Measurements from ENCODE around the gene TTC19. TPM values are rescaled to one million over a fixed set of nuclear protein-coding genes. Genes with fewer than 3 reads are reported as not detected.
A peak's percentile ranks its signal among the peaks of the same experiment; 100 is the strongest.

Gene TTC19
- total RNA-seq, 1 donor from 2014 or later: 22.9 TPM

DNA sequence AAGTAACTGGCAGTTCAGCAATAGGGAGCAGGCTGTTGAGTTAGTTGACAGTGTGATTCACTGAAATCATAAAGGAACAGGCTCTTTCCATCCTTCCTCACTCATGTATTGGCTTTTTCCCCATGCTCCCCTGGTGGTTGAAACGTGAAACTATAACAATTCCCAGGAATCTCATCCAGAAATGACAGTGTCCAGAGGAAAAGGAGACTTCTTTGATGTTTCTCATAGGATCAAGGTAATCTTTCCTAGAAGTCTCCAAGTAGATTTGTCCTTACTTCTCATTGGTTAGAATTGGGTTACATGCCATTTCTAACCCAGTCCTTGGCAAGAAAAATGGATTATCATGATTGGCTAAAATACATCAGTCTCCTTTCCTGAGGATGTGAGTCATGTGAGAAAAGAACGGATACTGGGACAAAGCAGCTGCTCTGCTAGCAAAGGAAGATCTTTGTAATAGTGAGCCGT lies 14.4 kb downstream of the TTC19 start:
- Mint-ChIP-seq H3K27me3 (ENCODE audit: low read depth) (no peaks in the 10 kb centered on the region), H3K27ac (ENCODE audit: unreplicated experiment) (peak overlapping the region; percentile 82), H3K4me3 (ENCODE audit: unreplicated experiment) (no peak overlapping the region), H3K9me3 (ENCODE audit: low read depth) (no peaks in the 10 kb centered on the region), H3K36me3 (ENCODE audit: low read depth) (peaks cover 9% of the 10 kb centered on the region), H3K4me1 (ENCODE audit: low read depth) (peaks cover 14% of the 10 kb centered on the region)
- DNase-seq (ENCODE audit: low spot score): no peak
- TF ChIP-seq, protein P1, sequence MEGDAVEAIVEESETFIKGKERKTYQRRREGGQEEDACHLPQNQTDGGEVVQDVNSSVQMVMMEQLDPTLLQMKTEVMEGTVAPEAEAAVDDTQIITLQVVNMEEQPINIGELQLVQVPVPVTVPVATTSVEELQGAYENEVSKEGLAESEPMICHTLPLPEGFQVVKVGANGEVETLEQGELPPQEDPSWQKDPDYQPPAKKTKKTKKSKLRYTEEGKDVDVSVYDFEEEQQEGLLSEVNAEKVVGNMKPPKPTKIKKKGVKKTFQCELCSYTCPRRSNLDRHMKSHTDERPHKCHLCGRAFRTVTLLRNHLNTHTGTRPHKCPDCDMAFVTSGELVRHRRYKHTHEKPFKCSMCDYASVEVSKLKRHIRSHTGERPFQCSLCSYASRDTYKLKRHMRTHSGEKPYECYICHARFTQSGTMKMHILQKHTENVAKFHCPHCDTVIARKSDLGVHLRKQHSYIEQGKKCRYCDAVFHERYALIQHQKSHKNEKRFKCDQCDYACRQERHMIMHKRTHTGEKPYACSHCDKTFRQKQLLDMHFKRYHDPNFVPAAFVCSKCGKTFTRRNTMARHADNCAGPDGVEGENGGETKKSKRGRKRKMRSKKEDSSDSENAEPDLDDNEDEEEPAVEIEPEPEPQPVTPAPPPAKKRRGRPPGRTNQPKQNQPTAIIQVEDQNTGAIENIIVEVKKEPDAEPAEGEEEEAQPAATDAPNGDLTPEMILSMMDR (IDR thresholded peaks at IDR 0.05): peak; percentile 82

DNA sequence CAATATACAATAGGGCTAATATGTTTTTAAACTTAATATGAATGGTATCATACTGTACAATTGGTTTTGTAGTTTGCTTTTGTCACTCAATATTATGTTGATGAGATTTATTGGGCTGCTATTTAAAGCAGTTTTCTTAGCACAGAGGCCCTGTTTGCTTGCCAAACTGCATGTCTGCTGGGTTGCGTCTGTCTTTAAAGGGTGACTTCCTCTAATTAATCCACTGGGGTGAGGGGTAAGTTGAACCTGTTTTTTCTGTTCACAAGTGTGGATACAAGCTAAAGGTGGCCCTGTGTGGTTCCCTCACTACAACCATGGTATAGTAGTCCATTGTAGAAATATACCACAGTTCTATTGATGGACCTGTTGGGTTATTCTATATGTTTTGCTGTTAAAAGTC lies 19.7 kb downstream of the TTC19 start:
- Mint-ChIP-seq H3K4me1 (ENCODE audit: low read depth) (peaks cover 7% of the 10 kb centered on the region), H3K27ac (ENCODE audit: unreplicated experiment) (no peak overlapping the region), H3K9me3 (ENCODE audit: low read depth) (no peaks in the 10 kb centered on the region), H3K36me3 (ENCODE audit: low read depth) (peaks cover 11% of the 10 kb centered on the region), H3K4me3 (ENCODE audit: unreplicated experiment) (no peak overlapping the region), H3K27me3 (ENCODE audit: low read depth) (no peaks in the 10 kb centered on the region)
- TF ChIP-seq, protein P1 (IDR thresholded peaks at IDR 0.05): no peak
- no peak for DNase-seq (ENCODE audit: low spot score)

DNA sequence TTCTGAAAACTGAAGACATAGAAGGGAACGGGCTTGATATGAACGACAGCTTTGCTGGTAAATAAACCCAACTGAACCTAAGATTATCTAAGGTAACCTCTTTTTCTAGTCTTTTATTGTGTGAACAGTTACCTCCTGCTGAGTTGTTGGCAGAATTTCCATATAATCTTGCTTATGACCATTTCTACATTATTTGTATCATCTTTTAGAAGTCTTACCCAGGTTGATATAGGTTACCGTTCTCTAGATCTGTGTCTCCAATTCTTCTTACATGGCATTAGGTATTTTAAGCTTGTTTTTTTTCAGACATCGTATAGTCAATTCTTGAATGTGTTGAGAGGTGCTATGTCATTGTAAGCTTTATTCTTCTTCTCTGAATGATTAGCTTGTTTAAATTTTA lies 24.3 kb downstream of the TTC19 start:
- Mint-ChIP-seq H3K4me1 (ENCODE audit: low read depth) (peaks cover 26% of the 10 kb centered on the region), H3K27ac (ENCODE audit: unreplicated experiment) (no peak overlapping the region), H3K27me3 (ENCODE audit: low read depth) (no peaks in the 10 kb centered on the region), H3K9me3 (ENCODE audit: low read depth) (no peaks in the 10 kb centered on the region), H3K36me3 (ENCODE audit: low read depth) (peaks cover 35% of the 10 kb centered on the region), H3K4me3 (ENCODE audit: unreplicated experiment) (no peak overlapping the region)
- TF ChIP-seq, protein P1 (IDR thresholded peaks at IDR 0.05): no peak
- DNase-seq (ENCODE audit: low spot score): no peak

DNA sequence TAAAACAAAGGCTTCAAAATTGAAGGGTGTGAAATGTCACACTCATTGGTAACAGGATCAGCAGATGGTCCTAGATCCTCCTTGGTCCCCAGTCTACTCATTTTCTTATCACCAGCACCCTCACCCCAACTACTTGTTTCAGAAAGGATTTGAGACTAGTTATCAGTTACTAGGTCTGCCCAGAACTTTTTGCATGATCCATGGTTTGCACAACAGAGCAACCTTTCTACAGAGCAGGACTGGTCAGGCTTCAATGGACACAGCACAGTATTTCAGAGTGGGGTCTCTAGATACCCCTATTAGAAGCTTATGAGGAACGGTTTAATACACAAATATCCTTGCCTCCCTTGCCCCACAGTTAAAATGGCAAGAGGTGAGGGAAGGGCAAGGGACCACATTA lies 25.6 kb downstream of the TTC19 start:
- Mint-ChIP-seq H3K27ac (ENCODE audit: unreplicated experiment) (no peak overlapping the region), H3K27me3 (ENCODE audit: low read depth) (no peaks in the 10 kb centered on the region), H3K36me3 (ENCODE audit: low read depth) (peaks cover 39% of the 10 kb centered on the region), H3K9me3 (ENCODE audit: low read depth) (no peaks in the 10 kb centered on the region), H3K4me3 (ENCODE audit: unreplicated experiment) (no peak overlapping the region), H3K4me1 (ENCODE audit: low read depth) (peaks cover 32% of the 10 kb centered on the region)
- DNase-seq (ENCODE audit: low spot score): no peak
- TF ChIP-seq, protein P1 (IDR thresholded peaks at IDR 0.05): no peak

DNA sequence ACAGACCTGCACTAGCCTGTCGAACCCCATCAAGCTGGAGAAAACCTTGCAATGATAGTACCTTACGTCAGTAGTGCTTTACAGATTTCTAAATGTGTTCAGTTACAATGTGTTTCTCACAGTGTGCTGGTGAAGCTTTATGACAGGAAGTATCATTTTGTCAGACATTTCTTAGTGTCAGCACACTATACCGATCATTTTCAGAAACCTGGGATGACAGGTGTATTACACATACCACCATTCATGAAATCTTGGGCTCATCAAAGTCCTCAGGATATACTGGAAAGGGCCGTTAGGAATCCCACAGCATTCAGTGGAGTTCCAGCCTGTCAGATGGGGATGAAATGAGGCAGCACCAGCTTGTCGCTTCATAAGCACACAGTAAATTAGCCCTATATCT lies 27.3 kb downstream of the TTC19 start:
- Mint-ChIP-seq H3K4me3 (ENCODE audit: unreplicated experiment) (no peak overlapping the region), H3K9me3 (ENCODE audit: low read depth) (no peaks in the 10 kb centered on the region), H3K4me1 (ENCODE audit: low read depth) (peaks cover 32% of the 10 kb centered on the region), H3K27ac (ENCODE audit: unreplicated experiment) (peak overlapping the region; percentile 94), H3K36me3 (ENCODE audit: low read depth) (peaks cover 39% of the 10 kb centered on the region), H3K27me3 (ENCODE audit: low read depth) (no peaks in the 10 kb centered on the region)
- TF ChIP-seq, protein P1 (IDR thresholded peaks at IDR 0.05): no peak
- no peak for DNase-seq (ENCODE audit: low spot score)
